ENCODE data around the gene KLHL30.
A peak's percentile ranks its signal among the peaks of the same experiment; 100 is the strongest.

The KLHL30 gene

GRCh38 chr2:238138331-238139195, at the start of gene KLHL30:
Gene KLHL30 (plus strand): TSS chr2:238138668. CDS start chr2:238140755, 2,087 bp downstream.
- Histone ChIP-seq H4K20me1 (peaks cover 0 to 34% (median 0%) of the 10 kb centered on the region in 11 experiments; a peak in 4 of 22 replicates), H3K36me3 (0 out of 22 replicates have a peak, but pooled peaks cover 0 to 10% (median 0%) of the 10 kb centered on the region in 11 experiments), H3K27me3 (no peaks in the 10 kb centered on the region), H3K27ac (peak within 1 kb of the TSS; percentile 60 to 74 (median 68); a peak in 21 of 22 replicates), H3K4me3 (peak within 1 kb of the TSS; percentile 26 to 68 (median 42)), H3K9me3 (replicated peaks in 1 of 11) (no peaks in the 10 kb centered on the region), H3K4me1 (peaks cover 76 to 89% (median 81%) of the 10 kb centered on the region in 10 experiments), H3K4me2 (peak within 1 kb of the TSS; percentile 86 to 98 (median 95)), H3K9ac (peak within 1 kb of the TSS; percentile 55 to 82 (median 73))
- TF ChIP-seq Cebpa-rat (IDR thresholded peaks at IDR 0.05), result no peak

GRCh38 chr2:238090887-238091286, 47.6 kb upstream of the KLHL30 start:
- no peaks in the 10 kb centered on the region for H3K27me3 ChIP-seq
- peaks cover 11 to 25% (median 18%) of the 10 kb centered on the region in 10 experiments for H3K4me1 ChIP-seq
- no peak overlapping the region for H3K27ac ChIP-seq
- no peak overlapping the region for H3K4me2 ChIP-seq
- peaks cover 0 to 6% (median 0%) of the 10 kb centered on the region in 11 experiments; a peak in 1 of 22 replicates for H4K20me1 ChIP-seq
- no peak for TF ChIP-seq Cebpa-rat (IDR thresholded peaks at IDR 0.05)
- H3K9ac ChIP-seq, result no peak overlapping the region
- H3K4me3 ChIP-seq, result no peak overlapping the region
- H3K9me3 ChIP-seq (replicated peaks in 1 of 11), result no peaks in the 10 kb centered on the region
- peaks cover 0 to 44% (median 22%) of the 10 kb centered on the region in 11 experiments; a peak in 14 of 22 replicates for H3K36me3 ChIP-seq

- H3K4me2 ChIP-seq, result no peak overlapping the region
- no peak overlapping the region for H3K4me3 ChIP-seq
- peaks cover 0 to 43% (median 16%) of the 10 kb centered on the region in 11 experiments; a peak in 14 of 22 replicates for H3K36me3 ChIP-seq
- no peaks in the 10 kb centered on the region for H3K27me3 ChIP-seq
- peaks cover 0 to 6% (median 0%) of the 10 kb centered on the region in 11 experiments; a peak in 1 of 22 replicates for H4K20me1 ChIP-seq
- no peak overlapping the region for H3K27ac ChIP-seq
- no peak overlapping the region for H3K9ac ChIP-seq
- no peaks in the 10 kb centered on the region for H3K9me3 ChIP-seq (replicated peaks in 1 of 11)
- no peak for TF ChIP-seq Cebpa-rat (IDR thresholded peaks at IDR 0.05)
- H3K4me1 ChIP-seq, result peaks cover 9 to 19% (median 15%) of the 10 kb centered on the region in 10 experiments
Measured at GRCh38 chr2:238091436-238092060, 46.9 kb upstream of the KLHL30 start.

DNA sequence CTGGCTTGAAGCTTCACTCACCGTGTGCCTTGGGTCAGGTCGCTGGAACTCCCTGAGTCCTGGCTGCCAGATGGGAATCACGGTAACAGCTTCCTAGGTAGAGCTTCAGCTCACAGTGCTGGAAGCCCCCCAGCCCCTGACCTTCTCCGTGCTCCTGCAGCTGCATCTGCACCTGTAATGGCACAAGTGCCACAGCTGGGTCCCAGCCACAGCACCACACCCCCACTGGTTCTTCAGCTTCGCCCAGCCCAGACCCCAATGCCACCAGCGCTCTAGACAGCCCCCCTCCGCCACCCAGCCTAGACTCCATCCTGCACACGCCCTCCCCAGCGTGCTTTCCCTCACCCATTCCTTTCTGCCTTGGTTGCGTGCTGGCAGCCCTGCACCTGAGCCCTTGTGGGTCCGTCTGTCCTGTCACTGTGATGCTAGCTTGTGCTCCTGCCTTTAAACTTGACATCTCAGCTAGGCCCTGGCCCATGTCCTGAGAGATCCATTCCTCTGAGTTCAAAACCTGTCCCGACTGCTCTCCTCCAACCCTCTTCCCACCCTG, 45.9 kb upstream of the KLHL30 start:
- Histone ChIP-seq H4K20me1 (peaks cover 0 to 9% (median 0%) of the 10 kb centered on the region in 11 experiments; a peak in 4 of 22 replicates), H3K27me3 (no peaks in the 10 kb centered on the region), H3K9me3 (replicated peaks in 1 of 11) (no peaks in the 10 kb centered on the region), H3K9ac (no peak overlapping the region), H3K27ac (no peak overlapping the region), H3K4me2 (no peak overlapping the region), H3K36me3 (peaks cover 0 to 43% (median 16%) of the 10 kb centered on the region in 11 experiments; a peak in 14 of 22 replicates), H3K4me3 (no peak overlapping the region), H3K4me1 (peaks cover 2 to 9% (median 4%) of the 10 kb centered on the region in 10 experiments; a peak in 18 of 20 replicates)
- no peak for TF ChIP-seq Cebpa-rat (IDR thresholded peaks at IDR 0.05)

DNA sequence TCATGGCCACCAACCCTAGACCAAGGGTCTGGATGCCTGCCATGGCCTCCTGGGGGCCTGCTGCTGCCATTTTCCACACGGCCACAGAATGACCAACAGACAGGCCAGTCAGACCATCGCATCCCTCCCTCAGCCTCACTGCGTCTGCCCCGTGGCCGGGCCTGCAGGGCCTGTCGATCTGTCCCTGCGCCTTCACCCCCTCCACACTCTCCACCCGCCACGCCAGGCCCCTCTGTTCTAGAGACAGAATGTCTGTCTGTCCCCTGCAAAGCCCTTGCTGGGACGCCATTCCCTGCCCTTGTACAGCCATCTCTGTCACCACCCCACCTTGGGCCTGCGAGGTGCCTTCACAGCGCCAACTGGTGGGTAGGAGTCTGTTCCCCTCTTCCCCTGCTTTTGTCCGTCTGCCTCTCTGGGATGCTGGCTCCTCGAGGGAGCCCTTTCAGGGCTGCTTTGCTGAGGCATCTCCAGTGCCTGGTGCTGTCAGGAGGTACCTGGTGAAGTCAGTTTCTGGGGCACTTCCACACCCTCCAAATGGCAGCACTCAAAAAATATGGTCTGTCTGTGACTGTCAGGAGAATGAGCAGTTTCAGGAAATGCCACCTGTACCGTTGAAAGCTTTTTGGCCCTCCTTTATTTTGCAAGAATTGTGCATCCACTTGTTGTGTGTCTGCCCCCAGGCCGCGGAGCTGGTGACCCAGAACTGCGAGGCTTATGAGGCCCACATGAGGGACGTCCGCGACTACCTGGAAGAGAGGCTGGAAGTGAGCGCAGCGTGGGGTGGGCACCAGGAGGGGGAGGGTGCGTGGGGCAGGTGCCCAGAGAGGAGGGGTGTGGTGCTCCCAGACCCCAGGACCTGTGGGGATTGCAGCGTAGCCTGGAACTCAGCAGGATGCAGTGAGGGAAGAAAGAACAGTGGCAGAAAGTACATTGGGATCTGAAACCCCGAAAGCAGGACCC, 45.0 kb upstream of the KLHL30 start:
- Histone ChIP-seq H3K4me2 (no peak overlapping the region), H3K36me3 (peaks cover 0 to 40% (median 16%) of the 10 kb centered on the region in 11 experiments; a peak in 14 of 22 replicates), H3K9ac (no peak overlapping the region), H3K4me3 (no peak overlapping the region), H3K9me3 (replicated peaks in 1 of 11) (no peaks in the 10 kb centered on the region), H3K27me3 (no peaks in the 10 kb centered on the region), H3K27ac (no peak overlapping the region), H3K4me1 (peaks cover under 1 to 12% (median 8%) of the 10 kb centered on the region in 10 experiments; a peak in 18 of 20 replicates), H4K20me1 (peaks cover 0 to 17% (median 0%) of the 10 kb centered on the region in 11 experiments; a peak in 4 of 22 replicates)
- TF ChIP-seq Cebpa-rat (IDR thresholded peaks at IDR 0.05), result no peak

DNA sequence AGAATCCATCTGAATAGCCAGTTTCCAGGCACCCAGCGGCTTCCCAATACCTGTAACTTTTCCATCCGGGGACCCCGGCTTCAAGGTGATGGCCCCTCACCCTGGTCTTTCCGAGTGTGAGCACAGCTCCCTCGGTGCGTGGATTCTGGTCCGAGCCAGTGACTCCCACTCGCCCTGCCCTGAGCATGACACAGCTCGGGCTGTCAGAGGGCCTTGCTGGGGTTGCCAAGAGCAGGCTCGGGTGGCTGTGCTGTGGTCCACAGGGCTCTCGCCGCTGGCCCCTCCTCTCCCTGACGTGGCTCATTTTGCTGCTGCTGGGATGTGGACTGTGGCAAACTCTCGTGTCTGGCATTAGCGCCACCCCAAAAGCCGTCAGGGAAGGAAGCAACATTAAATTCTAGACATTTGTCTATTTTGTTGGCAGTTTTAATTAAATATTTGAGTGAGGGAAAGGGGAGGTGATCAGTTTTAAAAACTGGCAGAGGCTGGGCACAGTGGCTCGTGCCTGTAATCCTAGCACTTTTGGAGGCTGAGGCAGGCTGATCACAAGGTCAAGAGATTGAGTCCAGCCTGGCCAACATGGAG, 43.9 kb upstream of the KLHL30 start:
- H3K27ac ChIP-seq, result no peak overlapping the region
- peaks cover 0 to 17% (median 3%) of the 10 kb centered on the region in 11 experiments; a peak in 7 of 22 replicates for H4K20me1 ChIP-seq
- H3K9me3 ChIP-seq (replicated peaks in 1 of 11), result no peaks in the 10 kb centered on the region
- H3K9ac ChIP-seq, result no peak overlapping the region
- H3K4me3 ChIP-seq, result no peak overlapping the region
- H3K36me3 ChIP-seq, result peaks cover 0 to 36% (median 16%) of the 10 kb centered on the region in 11 experiments; a peak in 14 of 22 replicates
- H3K27me3 ChIP-seq, result no peaks in the 10 kb centered on the region
- peaks cover 11 to 22% (median 18%) of the 10 kb centered on the region in 10 experiments for H3K4me1 ChIP-seq
- no peak overlapping the region for H3K4me2 ChIP-seq
- TF ChIP-seq Cebpa-rat (IDR thresholded peaks at IDR 0.05), result no peak

- Histone ChIP-seq H3K27me3 (no peaks in the 10 kb centered on the region), H3K4me3 (no peak overlapping the region), H3K9ac (no peak overlapping the region), H3K4me1 (peaks cover 16 to 29% (median 24%) of the 10 kb centered on the region in 10 experiments), H3K36me3 (peaks cover 0 to 35% (median 16%) of the 10 kb centered on the region in 11 experiments; a peak in 14 of 22 replicates), H3K9me3 (replicated peaks in 1 of 11) (no peaks in the 10 kb centered on the region), H3K27ac (no peak overlapping the region), H3K4me2 (no peak overlapping the region), H4K20me1 (peaks cover 0 to 19% (median 3%) of the 10 kb centered on the region in 11 experiments; a peak in 7 of 22 replicates)
- TF ChIP-seq Cebpa-rat (IDR thresholded peaks at IDR 0.05), result no peak
Measured at GRCh38 chr2:238095143-238095542, 43.3 kb upstream of the KLHL30 start.
